Prostate gland (tissue), 2 donors: ENCODE results near the gene SLC16A10.

Experiments
- POLR2A ChIP-seq: fragments of 450-650 bp; IDR thresholded peaks from one replicate; pipeline ENCODE4 v1.6.1; 2016; ENCODE audit warnings: antibody characterized with exemption, mild to moderate bottlenecking
- POLR2AphosphoS5 ChIP-seq: sonication (generic); formaldehyde crosslinking; IDR thresholded peaks from one replicate; pipeline ENCODE4 v1.6.1; 2017; ENCODE audit warnings: antibody characterized with exemption
- TF ChIP-seq, protein P1 (sequence below), 4 experiments: fragments of 200-600 bp in 2 of 4; fragments of 450-650 bp in 2 of 4; sonication (generic) in 2 of 4; IDR thresholded peaks; 1 replicate in 3 of 4; 2 replicates in 1 of 4; pipeline ENCODE4 v1.5.1; 2016 to 2019; ENCODE audit warnings: antibody characterized with exemption in 4 of 4, mild to moderate bottlenecking in 2 of 4, moderate library complexity in 2 of 4

DNA sequence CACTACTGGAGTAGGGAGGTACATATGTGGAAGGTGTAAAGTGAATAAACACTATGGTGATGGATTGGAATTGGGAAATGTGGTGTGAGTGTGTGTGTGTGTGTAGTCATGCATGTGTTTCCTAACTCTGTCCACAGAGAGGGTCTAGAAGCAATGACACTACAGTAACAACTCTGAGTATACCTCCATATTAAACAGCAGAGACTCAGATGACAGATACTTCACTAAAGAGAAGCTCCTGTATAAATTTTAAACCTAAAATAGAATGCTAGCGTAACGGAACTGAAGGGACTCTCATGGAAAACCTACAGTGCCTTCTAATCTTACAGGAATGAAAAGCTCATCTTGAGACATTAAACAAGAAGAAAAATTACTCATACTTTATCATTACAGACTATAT, 150.5 kb downstream of the SLC16A10 start:
- TF ChIP-seq, protein P1, sequence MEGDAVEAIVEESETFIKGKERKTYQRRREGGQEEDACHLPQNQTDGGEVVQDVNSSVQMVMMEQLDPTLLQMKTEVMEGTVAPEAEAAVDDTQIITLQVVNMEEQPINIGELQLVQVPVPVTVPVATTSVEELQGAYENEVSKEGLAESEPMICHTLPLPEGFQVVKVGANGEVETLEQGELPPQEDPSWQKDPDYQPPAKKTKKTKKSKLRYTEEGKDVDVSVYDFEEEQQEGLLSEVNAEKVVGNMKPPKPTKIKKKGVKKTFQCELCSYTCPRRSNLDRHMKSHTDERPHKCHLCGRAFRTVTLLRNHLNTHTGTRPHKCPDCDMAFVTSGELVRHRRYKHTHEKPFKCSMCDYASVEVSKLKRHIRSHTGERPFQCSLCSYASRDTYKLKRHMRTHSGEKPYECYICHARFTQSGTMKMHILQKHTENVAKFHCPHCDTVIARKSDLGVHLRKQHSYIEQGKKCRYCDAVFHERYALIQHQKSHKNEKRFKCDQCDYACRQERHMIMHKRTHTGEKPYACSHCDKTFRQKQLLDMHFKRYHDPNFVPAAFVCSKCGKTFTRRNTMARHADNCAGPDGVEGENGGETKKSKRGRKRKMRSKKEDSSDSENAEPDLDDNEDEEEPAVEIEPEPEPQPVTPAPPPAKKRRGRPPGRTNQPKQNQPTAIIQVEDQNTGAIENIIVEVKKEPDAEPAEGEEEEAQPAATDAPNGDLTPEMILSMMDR (IDR thresholded peaks at IDR 0.05) = no peak
- no peak for TF ChIP-seq POLR2AphosphoS5
- TF ChIP-seq POLR2A = no peak
